Measurements from ENCODE around the gene SNX1.
"Not testable (repeated sequence)": the region's sequence is repeated elsewhere in the genome, so short reads cannot be mapped to it uniquely, and the experiment has no call there.

Gene SNX1

DNA sequence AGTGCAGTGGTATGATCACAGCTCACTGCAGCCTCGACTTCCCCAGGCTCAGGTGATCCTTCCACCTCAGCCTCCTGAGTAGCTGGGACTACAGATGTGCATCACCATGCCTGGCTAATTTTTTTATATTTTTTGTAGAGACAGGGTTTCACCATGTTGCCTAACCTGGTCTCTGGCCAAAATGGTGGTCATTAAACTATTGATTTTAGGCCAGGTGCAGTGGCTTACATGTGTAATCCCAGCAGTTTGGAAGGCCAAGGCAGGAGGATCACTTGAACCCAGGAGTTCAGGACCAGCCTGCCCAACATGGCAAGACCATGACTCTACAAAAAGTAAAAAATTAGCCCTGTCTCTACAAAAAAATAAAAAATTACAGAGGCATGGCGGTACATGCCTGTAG is 24.5 kb downstream of the SNX1 start:
- not testable (repeated sequence) for DNase-seq

DNA sequence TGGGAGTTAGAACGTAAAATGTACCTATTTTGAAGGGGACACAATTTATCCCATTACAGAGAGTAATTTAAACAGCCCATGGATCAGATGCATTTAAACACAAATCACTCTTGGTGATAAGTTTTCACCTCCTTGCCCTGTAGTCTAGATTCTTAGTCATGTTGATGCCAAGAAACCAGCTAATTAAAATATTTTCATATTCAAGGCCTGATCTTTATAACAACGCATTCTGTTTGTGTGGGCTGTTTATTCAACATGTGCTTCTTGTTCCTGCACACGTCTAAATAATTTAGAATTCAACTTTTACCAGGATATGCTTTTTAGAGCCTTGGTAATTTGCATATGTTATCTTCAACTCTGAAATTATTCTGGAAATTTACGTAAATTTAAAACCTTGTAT is 25.8 kb downstream of the SNX1 start:
- DNase-seq: no peak

DNA sequence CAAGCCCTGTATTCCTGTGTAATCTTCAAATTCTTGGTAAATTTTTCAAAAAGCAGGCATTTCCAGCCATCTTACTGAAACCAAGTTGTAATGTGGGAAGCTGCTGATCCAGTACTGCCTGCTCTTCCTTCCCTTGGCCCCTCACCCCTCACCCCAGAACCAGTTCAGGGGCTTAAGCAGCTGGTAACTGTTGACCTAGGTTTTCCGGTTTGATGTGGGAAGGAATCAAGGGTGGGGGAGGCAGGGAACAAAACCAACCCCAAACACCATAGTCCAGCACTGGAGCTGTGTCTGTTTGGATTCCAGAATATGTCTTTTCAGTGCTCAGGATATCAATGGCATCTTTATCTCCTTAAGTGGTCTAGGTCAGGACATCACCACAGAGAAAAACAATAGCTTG is 26.7 kb downstream of the SNX1 start:
- no peak for DNase-seq

DNA sequence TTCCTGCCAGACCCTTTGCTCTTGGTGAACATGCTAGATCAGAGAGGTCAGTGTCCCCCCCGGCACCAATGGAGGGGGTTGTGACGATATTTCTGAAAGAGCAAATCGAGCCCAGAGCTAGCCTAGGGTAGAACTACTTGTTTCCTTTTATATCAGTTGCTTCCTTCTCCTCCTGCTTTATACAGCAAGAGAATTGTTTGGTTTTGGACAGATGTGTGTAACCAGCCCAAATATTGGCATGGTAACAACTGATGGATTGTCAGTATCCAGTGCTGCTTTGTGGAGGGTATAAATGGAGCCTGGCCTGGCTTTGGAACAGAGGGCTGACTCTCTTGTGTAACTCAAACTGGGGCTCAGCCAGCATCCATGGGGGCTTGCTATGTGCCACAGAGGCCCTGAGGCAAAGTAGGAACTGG is 27.2 kb downstream of the SNX1 start:
- DNase-seq: no peak

DNA sequence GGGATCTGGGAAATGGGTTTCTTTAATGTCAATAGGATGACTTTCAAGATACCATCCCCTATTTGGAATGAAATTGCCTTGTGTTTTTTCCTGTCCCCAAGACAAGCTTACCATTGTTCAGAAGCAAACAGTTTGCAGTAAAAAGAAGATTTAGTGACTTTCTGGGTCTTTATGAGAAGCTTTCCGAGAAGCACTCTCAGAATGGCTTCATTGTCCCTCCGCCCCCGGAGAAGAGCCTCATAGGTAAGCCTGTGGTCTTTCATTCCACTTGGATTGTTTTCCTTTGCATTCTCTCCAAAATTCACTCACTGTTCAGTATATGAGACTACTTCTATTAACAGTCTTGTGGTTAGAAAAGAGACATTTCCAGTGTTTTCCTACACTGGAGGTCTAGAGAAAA is 30.2 kb downstream of the SNX1 start:
- no peak for DNase-seq

DNA sequence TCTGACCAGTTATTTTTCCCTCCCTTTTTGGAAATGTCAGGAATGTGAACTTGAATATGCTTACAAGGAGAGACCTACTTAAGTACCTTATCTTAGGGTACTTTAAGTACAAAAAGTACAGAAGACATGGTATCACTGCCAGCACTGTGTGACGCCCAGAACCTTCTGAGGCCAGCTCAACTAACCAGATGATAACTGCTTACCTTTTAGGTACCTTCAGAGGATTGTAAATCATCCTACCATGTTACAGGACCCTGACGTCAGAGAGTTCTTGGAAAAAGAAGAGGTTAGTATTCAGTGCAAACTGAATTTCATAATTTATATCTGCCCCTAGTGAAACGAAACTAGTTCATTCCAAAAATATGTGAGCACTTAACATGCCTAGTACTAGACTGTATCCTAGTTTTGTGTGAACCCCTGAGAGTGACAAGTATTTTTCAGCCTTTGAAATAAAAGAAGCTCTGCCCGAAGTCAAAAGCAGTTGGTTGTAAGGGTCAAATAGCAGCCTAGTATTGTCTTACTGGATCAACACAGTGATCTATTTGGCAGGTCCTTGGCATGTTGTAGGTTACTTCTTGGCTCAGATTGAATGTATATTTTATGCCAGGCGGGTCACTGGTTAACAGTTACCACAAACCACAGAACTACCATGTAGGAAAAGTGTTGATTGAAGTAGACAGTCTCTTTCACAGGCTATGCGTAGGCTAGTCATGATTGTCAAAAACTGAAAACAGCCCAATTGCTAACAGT is 31.9 kb downstream of the SNX1 start:
- no peak for DNase-seq

DNA sequence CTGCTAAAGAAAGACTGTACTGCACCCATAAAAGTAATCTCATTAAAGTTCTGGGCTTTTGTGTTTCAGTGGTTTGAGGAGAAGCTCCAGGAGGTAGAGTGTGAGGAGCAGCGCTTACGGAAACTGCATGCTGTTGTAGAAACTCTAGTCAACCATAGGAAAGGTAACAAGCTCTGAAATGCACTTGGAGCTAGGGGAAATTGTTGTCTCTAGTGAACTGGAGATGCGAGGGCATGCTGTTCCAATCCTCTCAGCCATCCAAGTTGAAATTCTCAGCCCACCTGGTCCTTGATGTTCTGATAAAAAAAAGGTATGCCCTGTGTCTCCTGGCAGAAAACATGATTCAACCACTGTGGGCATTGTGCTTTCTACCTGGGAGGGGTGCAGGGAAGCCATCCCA is 34.4 kb downstream of the SNX1 start:
- DNase-seq: no peak

DNA sequence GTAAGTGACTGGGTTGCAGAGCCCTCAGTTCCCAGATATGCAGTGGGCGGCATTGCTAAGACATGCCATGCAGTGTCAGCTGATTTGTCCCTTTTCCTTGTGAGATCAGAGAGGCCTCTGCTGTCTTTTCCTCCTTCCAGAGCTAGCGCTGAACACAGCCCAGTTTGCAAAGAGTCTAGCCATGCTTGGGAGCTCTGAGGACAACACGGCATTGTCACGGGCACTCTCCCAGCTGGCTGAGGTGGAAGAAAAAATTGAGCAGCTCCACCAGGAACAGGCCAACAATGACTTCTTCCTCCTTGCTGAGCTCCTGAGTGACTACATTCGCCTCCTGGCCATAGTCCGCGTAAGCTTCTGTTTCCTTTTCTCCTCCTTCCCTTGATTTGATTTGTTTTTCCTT is 35.8 kb downstream of the SNX1 start:
- DNase-seq: no peak

DNA sequence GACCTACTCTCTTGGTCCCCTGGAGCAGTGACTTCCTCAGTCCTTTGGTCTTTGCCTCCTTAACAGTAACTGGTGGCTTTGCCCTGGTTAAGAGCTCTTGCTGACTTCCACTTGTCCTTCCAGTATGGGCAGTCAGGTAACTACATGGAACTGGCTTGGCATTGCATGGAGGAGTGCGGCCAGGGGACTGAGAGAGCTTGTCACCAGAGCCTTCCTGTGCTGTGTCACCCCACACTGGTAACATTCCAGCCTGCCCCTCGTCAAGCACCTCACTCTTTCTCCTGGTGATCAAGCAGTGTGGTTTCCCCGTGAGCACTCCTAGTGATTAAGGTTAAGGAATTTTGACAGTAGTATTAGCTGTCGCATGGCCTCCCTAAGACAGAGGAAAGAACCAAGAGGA is 36.4 kb downstream of the SNX1 start:
- DNase-seq: no peak

DNA sequence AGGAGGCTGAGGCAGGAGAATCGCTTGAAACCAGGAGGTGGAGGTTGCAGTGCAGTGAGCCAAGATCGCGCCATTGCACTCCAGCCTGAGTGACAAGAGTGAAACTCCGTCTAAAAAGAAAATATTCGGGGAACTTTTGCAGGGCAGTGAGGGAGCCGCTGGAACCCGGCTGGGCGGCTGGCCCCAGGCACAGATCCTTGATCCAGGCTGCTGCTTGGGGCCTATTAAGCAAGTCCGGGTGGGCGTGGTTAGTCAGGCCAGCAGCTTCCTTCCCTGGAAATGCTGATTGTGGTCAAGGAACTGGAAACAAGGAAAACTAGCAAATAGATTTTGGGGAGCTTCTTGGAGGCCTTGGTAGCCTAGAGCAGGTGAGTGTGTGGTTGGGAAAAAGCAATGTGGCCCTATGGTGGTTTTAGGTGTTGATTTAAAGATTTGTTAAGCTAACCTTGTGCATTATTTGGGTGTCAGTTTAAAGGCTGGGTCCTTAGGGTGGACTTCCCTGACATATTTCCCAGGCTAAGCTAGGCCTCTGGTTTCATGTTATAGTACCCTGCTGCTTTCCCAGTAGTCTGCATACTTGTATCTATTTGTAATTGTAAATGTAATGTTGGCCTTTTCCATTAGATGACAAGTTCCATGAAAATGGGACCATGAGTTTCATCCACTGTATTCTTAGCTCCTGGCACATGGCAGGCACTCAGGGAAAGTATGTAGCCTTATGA is 38.0 kb downstream of the SNX1 start:
- no peak for DNase-seq

DNA sequence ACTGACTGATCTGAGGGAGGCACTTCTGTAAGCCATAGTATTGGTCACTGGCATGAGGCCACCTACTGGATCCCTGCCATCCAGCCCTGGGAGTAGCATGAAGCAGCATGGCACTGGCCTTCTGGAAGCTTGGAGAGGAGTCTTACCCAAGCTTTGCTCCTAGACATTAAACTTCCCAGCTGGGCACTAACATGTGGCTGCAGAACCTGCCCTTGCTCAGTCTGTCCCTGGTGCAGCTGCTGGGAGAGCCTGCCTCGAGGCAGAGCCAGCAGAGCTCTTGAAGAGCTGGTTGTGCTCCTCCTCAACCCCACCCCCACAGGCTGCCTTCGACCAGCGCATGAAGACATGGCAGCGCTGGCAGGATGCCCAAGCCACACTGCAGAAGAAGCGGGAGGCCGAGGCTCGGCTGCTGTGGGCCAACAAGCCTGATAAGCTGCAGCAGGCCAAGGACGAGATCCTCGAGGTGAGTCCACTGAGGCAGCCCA is 38.6 kb downstream of the SNX1 start:
- no peak for DNase-seq

DNA sequence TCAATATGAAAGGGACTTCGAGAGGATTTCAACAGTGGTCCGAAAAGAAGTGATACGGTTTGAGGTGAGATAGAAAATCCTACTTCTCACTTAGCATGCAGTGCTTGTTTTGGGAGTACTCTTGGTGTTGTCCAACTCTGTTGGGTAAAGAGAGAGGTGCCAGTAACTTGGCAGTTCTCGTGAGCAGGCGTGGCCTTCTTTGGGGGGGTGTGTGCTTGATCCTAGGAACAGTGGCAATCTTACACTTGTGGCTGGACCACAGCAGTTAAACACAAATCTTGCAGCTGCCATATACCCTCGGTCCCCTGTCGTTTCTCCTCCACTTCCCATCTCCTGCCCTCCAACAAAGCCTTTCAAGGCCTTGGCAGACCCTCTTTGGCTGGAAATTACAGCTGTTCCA is 40.6 kb downstream of the SNX1 start:
- DNase-seq: no peak

DNA sequence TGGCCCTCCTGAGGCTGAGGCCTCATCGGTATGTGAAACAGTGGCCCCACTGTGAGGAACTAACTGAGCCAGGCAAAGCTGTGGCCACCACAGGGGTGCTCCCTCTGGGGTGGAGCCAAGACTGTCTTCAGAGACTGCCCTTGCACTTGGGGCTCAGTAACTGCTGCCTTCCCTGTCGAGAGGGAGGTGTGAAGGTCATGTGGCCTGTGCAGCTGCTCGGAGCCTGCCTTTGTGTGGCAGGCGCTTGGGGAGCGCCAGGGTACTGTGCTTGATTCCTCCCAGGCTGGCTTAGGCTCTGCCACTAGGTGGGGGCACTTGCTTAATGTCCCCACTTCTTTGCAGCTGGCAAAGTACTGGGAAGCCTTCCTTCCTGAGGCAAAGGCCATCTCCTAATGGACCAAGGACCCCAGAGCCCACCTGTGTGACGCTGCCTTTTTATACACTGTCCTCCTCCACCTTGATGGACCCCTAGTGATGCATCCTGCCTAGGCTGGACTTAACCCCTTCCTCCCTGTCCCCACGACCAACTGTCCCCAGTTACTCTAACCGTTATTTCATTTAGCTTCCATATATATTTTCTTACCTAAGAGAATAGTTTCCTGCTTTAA is 41.5 kb downstream of the SNX1 start:
- DNase-seq: no peak

DNA sequence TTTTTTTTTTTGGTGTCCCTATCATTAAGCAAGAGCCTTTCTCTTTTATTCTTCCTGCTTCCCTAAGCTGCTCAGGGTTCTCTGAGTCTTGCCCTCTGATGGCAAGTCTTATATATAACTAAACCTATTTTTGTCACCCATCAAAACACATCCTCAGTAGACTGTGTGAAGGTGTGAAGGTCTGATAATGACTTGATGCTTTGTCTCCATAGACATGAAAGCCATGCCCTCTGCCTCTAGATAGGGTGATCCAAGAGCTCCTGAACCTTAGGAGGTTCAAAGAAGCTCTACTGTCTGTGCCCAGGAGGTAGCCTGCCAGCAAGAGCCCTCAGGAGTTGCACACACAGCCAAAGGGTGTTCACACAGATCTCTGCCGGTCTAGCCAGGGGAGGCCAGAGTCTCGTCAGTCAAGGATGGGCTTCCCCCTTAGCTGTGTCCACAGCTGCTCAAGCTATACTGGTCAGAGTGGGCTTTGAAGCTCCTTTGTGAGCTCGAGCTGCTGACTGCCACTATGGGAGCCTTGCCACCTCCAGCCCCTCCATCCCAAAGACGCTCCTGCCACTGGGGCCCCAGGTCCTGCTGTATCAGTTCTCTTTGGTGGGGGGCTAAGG is 42.7 kb downstream of the SNX1 start:
- no peak for DNase-seq

DNA sequence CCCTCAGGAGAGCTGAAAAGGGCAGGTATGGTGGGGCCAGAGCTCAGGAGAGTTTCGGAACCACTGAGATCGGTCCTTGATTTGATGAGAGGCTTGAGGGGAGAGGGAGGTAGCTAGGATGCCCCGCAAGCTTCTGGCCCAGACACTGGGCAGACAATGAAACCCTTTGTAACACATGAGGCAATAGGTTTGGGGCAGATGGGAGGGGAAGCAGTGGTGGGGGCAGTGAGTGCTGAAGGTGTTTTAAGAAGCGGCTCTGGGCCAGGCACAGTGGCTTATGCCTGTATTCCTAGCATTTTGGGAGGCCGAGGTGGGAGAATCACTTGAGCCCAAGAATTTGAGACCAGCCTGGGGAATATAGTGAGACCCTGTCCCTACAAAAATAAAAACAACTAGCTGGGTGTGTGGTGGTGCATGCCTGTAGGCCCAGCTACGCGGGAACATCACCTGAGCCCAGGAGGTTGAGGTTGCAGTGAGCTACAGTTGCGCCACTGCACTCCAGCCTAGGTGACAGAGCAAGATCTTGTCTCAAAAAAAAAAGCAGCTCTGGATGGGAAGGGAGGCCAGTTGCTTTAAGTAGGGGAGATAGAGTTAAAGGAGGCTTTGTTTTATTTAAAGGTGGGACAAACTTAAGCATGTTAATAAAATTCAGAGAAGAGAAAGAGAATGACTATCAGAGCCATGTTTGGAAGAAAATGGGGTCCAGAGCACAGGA is 46.2 kb downstream of the SNX1 start:
- DNase-seq: no peak

DNA sequence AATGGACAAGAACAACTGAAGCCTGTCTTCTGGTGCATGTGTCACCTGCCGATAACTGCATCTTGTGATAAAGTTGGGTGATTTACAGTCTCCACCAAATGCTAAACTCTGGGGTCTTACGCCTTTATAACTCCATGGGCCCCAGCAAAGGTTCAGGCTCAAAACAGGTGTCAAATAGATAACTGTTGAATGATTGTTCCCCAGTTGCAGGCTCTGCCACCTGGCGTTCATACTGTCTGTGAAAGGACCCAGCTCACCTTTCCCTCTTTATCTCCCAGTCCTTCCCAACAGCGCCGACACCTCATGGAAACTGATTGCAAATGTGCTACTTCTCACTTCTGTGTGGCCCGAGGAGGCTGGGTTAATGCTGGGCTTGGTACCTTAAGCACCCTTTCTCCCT is 47.5 kb downstream of the SNX1 start:
- DNase-seq: no peak

DNA sequence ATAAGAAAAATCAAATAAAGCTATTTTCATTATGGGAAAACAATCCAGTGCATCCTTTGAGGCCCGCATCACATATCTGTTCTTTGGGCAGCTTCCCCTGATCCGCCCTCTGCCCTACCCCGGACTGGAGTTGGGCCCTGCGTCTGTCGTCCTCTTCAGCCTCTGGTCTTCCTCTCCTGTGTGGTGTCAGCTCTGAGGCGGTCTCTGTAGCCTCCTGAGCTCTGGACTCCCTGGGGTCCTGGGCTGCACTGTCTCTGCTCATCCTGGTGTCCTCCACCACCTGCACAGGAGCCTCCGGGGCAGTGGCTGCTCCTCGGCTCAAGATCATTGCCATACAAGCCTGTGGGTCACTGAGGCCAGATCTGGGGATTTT is 48.4 kb downstream of the SNX1 start:
- DNase-seq: no peak

DNA sequence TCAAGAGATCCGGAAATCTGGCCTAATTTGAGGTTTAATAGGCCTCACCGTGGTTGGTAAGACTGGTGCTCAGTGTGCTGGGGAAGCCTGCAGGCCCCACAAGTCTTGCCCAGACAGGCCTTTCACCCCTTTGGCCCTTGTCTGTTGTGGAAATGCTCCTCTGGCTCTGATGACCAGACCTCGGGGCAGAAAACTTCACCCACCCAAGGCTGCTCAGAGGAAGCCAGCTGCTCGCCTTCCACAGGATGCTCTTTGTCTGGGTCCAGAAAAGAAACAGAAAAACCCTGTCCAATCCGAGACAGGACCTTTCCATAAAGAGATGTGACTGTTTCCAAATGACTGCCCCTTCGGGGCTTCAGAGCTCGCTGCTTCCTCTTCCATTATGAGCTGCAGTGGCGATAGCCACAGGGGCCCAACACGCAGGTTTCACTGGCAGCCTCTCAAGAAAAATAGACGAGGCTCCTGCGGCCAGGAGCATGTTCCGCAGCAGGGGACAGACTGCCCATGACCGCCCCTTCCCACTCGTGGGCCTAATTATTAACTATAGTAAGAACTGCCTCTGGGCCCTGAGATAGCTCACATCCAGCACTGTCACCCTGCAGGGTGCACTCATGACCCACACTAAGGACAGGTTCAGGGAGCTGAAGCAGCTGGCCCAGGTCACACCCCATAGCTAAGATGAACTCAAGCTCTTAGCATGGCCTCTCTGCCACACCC is 48.9 kb downstream of the SNX1 start:
- no peak for DNase-seq

DNA sequence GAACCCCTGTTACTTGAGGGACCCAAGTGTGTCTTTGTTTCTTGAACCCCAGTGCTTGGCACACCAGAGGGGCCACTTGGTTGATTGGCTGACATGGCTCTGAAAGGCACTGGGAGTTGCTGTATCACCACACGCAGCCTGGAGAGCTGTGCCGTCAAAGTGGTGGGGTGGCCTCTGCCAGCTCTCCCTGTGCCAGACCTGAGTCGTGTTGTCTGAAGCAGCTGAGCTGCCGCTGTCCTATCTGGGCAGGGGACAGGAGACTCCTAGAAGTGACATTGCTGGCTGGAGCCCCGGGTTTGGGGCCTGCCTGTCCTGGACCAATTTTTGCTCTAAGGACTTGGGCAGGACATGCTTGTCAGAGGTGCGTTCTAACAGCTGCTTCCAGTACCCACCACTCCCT is 50.3 kb downstream of the SNX1 start:
- no peak for DNase-seq

DNA sequence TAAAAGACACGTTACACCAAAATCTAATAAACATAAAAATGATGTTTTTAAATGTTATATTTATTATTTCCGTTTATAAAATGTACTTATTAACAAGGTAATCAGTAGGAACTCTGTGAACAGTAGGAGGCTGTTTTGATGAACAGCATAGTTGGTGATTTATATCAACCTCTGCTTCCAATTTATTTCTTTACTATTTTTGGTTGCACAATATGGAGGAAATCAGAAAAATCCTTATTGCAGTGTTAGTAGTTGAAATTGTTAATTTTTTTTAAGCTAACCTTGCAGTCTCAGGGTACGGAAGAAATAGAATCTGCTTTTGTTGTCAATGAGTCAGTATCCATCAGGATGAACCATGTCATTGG is 50.7 kb downstream of the SNX1 start:
- DNase-seq: no peak

DNA sequence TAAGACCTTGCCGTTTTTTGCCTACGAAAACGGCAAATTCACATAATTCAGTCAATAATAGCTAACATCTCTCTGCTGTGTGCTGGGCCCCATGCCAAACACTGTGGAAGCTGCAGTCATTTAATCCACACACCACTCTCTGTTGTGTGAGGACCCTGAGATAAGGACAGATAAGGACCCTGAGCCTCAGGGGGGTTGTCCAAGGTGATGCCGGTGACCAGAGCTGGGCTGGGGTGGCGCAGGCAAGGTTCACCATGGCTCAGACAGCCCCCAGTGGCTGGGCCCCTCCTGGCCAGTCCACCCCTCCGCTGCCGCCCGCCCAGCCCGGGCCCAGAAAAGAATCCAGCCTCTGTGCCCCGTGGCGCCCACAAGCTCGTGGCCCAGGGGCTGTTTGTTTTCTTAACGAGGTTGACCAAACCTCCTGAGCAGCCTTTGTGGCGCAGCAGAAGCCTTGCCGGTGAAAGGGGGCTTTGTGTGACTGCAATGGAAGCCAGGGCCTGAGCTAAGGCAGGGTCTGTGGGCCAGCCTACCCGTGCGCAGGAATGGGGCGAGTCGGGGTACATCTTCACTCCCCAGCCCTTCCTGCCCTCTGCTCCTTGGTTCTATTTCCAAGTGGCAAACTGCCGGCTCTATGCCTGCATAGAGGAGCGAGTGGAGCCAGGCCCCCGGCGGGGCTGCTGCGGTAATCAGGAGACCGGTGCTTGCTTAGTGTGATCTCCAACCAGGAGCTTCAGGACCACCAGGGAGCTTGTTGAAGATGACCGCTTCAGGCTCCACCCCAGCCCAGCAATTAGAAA is 51.3 kb downstream of the SNX1 start:
- no peak for DNase-seq

DNA sequence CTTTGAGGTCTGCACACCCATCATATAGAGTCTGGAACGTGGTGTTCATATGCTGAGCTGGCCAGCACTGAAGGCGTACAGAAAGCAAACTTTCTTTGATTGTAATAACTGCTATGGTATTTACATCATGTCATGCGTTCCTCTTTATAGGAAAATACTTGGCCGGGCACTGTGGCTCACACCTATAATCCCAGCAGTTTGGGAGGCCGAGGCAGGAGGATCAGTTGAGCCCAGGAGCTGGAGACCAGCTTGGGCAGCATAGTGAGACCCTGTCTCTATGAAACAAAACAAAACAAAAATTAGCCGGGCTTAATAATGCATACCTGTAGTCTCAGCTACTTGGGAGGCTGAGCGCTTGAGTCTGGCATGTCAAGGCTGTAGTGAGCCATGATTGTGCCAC is 52.4 kb downstream of the SNX1 start:
- DNase-seq: no peak
